MM.1S (cell line): ENCODE data around the gene ZNF277.

Experiments
- DNase-seq: peaks from one replicate; pipeline ENCODE4 v3.0.0-alpha.2; 2015
- H2AFZ ChIP-seq: fragments of 300-600 bp; sonication (generic); 2 replicates; pipeline ENCODE4 v1.6.0; 2016; ENCODE audit warnings: antibody characterized with exemption, low read length
- H3F3A ChIP-seq: fragments of 300-600 bp; sonication (generic); 2 replicates; pipeline ENCODE4 v1.6.1; 2016; ENCODE audit warnings: mild to moderate bottlenecking, antibody characterized with exemption, low read length, moderate library complexity, mixed read lengths; ENCODE audit not compliant: insufficient read depth
- H3K27ac ChIP-seq: fragments of 300-600 bp; sonication (generic); 2 replicates; pipeline ENCODE4 v1.5.1; 2016; ENCODE audit warnings: mild to moderate bottlenecking, low read length
- H3K27me3 ChIP-seq: fragments of 300-600 bp; sonication (generic); replicated peaks from 2 replicates; pipeline ENCODE4 v1.6.0; 2016; ENCODE audit warnings: low read length; ENCODE audit not compliant: insufficient read depth
- H3K36me3 ChIP-seq: fragments of 300-600 bp; sonication (generic); replicated peaks from 2 replicates; pipeline ENCODE4 v1.6.1; 2016; ENCODE audit warnings: mild to moderate bottlenecking, low read length, mixed read lengths; ENCODE audit not compliant: insufficient read depth
- H3K4me1 ChIP-seq: fragments of 300-600 bp; sonication (generic); 2 replicates; pipeline ENCODE4 v1.6.1; 2016; ENCODE audit warnings: low read length, mixed read lengths
- H3K4me2 ChIP-seq: fragments of 300-600 bp; sonication (generic); 2 replicates; pipeline ENCODE4 v1.6.0; 2016; ENCODE audit warnings: low read depth, low read length
- H3K4me3 ChIP-seq: fragments of 300-600 bp; sonication (generic); 2 replicates; pipeline ENCODE4 v1.5.1; 2016; ENCODE audit warnings: low read length, mixed read lengths
- H3K79me2 ChIP-seq: fragments of 300-600 bp; sonication (generic); 2 replicates; pipeline ENCODE4 v1.6.1; 2016; ENCODE audit warnings: mixed run types, low read length, mixed read lengths
- H3K9ac ChIP-seq: fragments of 300-600 bp; sonication (generic); 2 replicates; pipeline ENCODE4 v1.6.1; 2016; ENCODE audit warnings: low read length, mixed read lengths
- H3K9me2 ChIP-seq: fragments of 300-600 bp; sonication (generic); replicated peaks from 2 replicates; pipeline ENCODE4 v1.6.1; 2016; ENCODE audit warnings: mild to moderate bottlenecking, low read length, mixed read lengths; ENCODE audit not compliant: insufficient read depth
- H3K9me3 ChIP-seq: fragments of 300-600 bp; sonication (generic); replicated peaks from 2 replicates; pipeline ENCODE4 v1.6.1; 2016; ENCODE audit warnings: mild to moderate bottlenecking, low read length, mixed read lengths; ENCODE audit not compliant: insufficient read depth
- H4K20me1 ChIP-seq: fragments of 300-600 bp; sonication (generic); 2 replicates; pipeline ENCODE4 v1.6.1; 2016; ENCODE audit warnings: mild to moderate bottlenecking, low read length, moderate library complexity, mixed read lengths; ENCODE audit not compliant: insufficient read depth
- CTCF ChIP-seq: fragments of 300-600 bp; sonication (generic); IDR thresholded peaks from 2 replicates; pipeline ENCODE4 v1.5.1; 2016; ENCODE audit warnings: antibody characterized with exemption, low read length, mixed read lengths
- EZH2 ChIP-seq: fragments of 300-600 bp; sonication (generic); optimal IDR thresholded peaks from 2 replicates; pipeline ENCODE3; 2017; ENCODE audit warnings: low read depth, mild to moderate bottlenecking, antibody characterized with exemption, low read length, mixed read lengths
- EZH2phosphoT487 ChIP-seq: fragments of 300-600 bp; sonication (generic); IDR thresholded peaks from 2 replicates; pipeline ENCODE4 v1.6.1; 2018; ENCODE audit warnings: antibody characterized with exemption, low read length

The ZNF277 gene

DNA sequence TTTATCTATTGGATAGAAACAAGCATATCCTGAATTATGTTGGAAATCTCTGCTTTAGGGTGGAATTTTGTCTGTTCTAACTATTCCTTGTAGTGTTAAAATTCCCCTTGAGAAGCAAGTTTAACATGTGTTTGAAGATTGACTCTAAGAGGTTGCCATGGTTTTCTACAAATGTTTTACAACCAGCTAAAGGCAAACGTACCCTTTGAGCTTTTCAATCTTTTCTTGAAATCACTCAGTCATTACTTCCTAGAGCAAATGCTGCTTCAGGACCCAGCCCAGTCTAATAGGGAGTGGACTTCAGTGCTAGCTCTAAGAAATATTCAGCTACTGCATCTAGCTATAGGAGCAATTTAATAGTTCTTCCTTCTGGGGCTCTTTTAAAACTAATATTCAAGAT lies 125.0 kb downstream of the ZNF277 start:
- no peaks in the 10 kb centered on the region for H3K9me2 ChIP-seq
- no peak overlapping the region for H3K4me3 ChIP-seq
- no peaks in the 10 kb centered on the region for H3K79me2 ChIP-seq
- H2AFZ ChIP-seq = no peak overlapping the region
- no peaks in the 10 kb centered on the region for H4K20me1 ChIP-seq
- H3K4me1 ChIP-seq = no peaks in the 10 kb centered on the region
- no peak overlapping the region for H3K4me2 ChIP-seq
- no peak overlapping the region for H3K9ac ChIP-seq
- H3K27me3 ChIP-seq = no peaks in the 10 kb centered on the region
- no peak for DNase-seq
- no peaks in the 10 kb centered on the region for H3K36me3 ChIP-seq
- no peaks in the 10 kb centered on the region for H3F3A ChIP-seq
- H3K9me3 ChIP-seq = no peaks in the 10 kb centered on the region
- H3K27ac ChIP-seq = no peak overlapping the region
- TF ChIP-seq EZH2phosphoT487 (no peak), CTCF (no peak), EZH2 (no peak)

- no peak overlapping the region for H3K9ac ChIP-seq
- H3K4me3 ChIP-seq = no peak overlapping the region
- no peaks in the 10 kb centered on the region for H3F3A ChIP-seq
- no peak overlapping the region for H3K4me2 ChIP-seq
- no peaks in the 10 kb centered on the region for H3K9me2 ChIP-seq
- no peaks in the 10 kb centered on the region for H4K20me1 ChIP-seq
- DNase-seq = no peak
- H3K9me3 ChIP-seq = no peaks in the 10 kb centered on the region
- H3K27me3 ChIP-seq = no peaks in the 10 kb centered on the region
- TF ChIP-seq CTCF (no peak), EZH2 (no peak), EZH2phosphoT487 (no peak)
- H2AFZ ChIP-seq = no peak overlapping the region
- no peaks in the 10 kb centered on the region for H3K79me2 ChIP-seq
- no peaks in the 10 kb centered on the region for H3K4me1 ChIP-seq
- no peaks in the 10 kb centered on the region for H3K36me3 ChIP-seq
- no peak overlapping the region for H3K27ac ChIP-seq
Observed at GRCh38 chr7:112334366-112334765, 127.9 kb downstream of the ZNF277 start.

- DNase-seq = no peak
- no peak overlapping the region for H3K4me3 ChIP-seq
- H3K9me3 ChIP-seq = no peaks in the 10 kb centered on the region
- no peaks in the 10 kb centered on the region for H3K4me1 ChIP-seq
- H4K20me1 ChIP-seq = no peaks in the 10 kb centered on the region
- H3K36me3 ChIP-seq = 0 out of 2 replicates have a peak, but pooled peaks cover 3% of the 10 kb centered on the region
- no peak for TF ChIP-seq EZH2phosphoT487
- TF ChIP-seq CTCF = no peak
- TF ChIP-seq EZH2 = no peak
- H3K79me2 ChIP-seq = no peaks in the 10 kb centered on the region
- H3K9ac ChIP-seq = no peak overlapping the region
- H3K27ac ChIP-seq = no peak overlapping the region
- H3K4me2 ChIP-seq = no peak overlapping the region
- H2AFZ ChIP-seq = no peak overlapping the region
- H3F3A ChIP-seq = no peaks in the 10 kb centered on the region
- H3K9me2 ChIP-seq = no peaks in the 10 kb centered on the region
- H3K27me3 ChIP-seq = no peaks in the 10 kb centered on the region
Observed at GRCh38 chr7:112336261-112336660, 129.8 kb downstream of the ZNF277 start.
